Activated CD8-positive, alpha-beta T cell treated with anti-CD3 and anti-CD28 coated beads for 36 hours (primary cell): Measurements from ENCODE around the gene CFL1. TPM values are rescaled to one million over a fixed set of nuclear protein-coding genes. Genes with fewer than 3 reads are reported as not detected.

Source experiments
- ATAC-seq: fragments of 200-7000 bp; cut with Tn5 transposase; one replicate; pipeline ENCODE4 v1.10.0; 2021; ENCODE audit warnings: mild to moderate bottlenecking, moderate library complexity
- CTCF ChIA-PET: fragments of 350-600 bp; sonication (Branson Sonifier 250); formaldehyde crosslinking; loops from one replicate; lab custom pipeline; 2021; ENCODE audit warnings: antibody characterized with exemption; lab: Charles Lee
- POLR2A ChIA-PET: fragments of 350-600 bp; sonication (Branson Sonifier 250); formaldehyde crosslinking; loops from one replicate; lab custom pipeline; 2021; ENCODE audit warnings: antibody characterized with exemption; lab: Charles Lee
- DNase-seq: peaks from one replicate; pipeline ENCODE4 v3.0.0-alpha.2; 2020
- H3K27ac Mint-ChIP-seq: one replicate; pipeline ENCODE4 v1.8.0; 2021; ENCODE audit warnings: mild to moderate bottlenecking, mixed read lengths
- H3K27me3 Mint-ChIP-seq: one replicate; pipeline ENCODE4 v1.8.0; 2021; ENCODE audit warnings: mixed read lengths
- H3K36me3 Mint-ChIP-seq: one replicate; pipeline ENCODE4 v1.8.0; 2021; ENCODE audit warnings: low read depth, mixed read lengths
- H3K4me1 Mint-ChIP-seq: one replicate; pipeline ENCODE4 v1.8.0; 2021; ENCODE audit warnings: low read depth, mixed read lengths
- H3K4me3 Mint-ChIP-seq: one replicate; pipeline ENCODE4 v1.8.0; 2021; ENCODE audit warnings: mild to moderate bottlenecking, moderate library complexity, mixed read lengths
- H3K9me3 Mint-ChIP-seq: one replicate; pipeline ENCODE4 v1.8.0; 2021; ENCODE audit warnings: mixed read lengths
- intact Hi-C: fragments of 100-400 bp; cut with micrococcal nuclease; formaldehyde crosslinking; loops from one replicate; pipeline ENCODE4 v1.10.0; 2022
- total RNA-seq, 2 experiments: library from RNA; stranded (reverse); gene quantifications; one replicate each; pipeline ENCODE4 v1.2.3, GENCODE V29; 2021
- TF ChIP-seq, protein P1 (sequence below): fragments of 200-600 bp; IDR thresholded peaks from one replicate; pipeline ENCODE4 v1.8.0; 2022; ENCODE audit warnings: antibody characterized with exemption, mild to moderate bottlenecking

CFL1 gene
- total RNA-seq, 2 experiments from 2014 or later = 1,059 to 1,062 TPM

DNA sequence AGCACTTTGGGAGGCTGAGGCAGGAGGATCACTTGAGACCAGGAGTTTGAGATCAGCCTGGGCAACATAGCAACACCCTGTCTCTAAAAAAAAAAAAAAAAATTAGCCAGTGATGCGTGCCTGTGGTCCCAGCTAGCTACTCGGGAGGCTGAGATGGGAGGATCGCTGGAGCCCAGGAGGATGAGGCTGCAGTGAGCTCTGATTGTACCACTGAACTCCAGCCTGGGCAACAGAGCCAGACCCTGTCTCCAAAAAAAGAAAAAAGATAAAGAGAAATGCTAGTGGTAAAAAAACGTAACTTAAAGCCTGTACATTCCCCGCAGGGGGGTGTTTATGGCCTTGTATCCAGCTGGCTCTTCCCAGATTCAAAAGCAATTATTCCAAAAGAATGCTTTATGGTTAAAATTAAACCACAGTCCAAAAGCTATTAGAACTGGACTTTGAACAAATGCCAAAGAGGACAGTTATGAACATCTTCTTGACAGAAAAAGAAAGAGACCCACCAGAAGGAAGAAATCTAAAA, 40.6 kb downstream of the CFL1 start:
- Mint-ChIP-seq H3K27me3 (no peaks in the 10 kb centered on the region), H3K36me3 (peaks cover 1% of the 10 kb centered on the region), H3K4me3 (peak overlapping the region; percentile 72), H3K9me3 (no peaks in the 10 kb centered on the region), H3K27ac (peak overlapping the region; percentile 82), H3K4me1 (peaks cover 17% of the 10 kb centered on the region)
- ATAC-seq = no peak
- TF ChIP-seq, protein P1, sequence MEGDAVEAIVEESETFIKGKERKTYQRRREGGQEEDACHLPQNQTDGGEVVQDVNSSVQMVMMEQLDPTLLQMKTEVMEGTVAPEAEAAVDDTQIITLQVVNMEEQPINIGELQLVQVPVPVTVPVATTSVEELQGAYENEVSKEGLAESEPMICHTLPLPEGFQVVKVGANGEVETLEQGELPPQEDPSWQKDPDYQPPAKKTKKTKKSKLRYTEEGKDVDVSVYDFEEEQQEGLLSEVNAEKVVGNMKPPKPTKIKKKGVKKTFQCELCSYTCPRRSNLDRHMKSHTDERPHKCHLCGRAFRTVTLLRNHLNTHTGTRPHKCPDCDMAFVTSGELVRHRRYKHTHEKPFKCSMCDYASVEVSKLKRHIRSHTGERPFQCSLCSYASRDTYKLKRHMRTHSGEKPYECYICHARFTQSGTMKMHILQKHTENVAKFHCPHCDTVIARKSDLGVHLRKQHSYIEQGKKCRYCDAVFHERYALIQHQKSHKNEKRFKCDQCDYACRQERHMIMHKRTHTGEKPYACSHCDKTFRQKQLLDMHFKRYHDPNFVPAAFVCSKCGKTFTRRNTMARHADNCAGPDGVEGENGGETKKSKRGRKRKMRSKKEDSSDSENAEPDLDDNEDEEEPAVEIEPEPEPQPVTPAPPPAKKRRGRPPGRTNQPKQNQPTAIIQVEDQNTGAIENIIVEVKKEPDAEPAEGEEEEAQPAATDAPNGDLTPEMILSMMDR = no peak
- ChIA-PET CTCF (interaction anchor here (0.7 to 9.4 kb wide), 24 partner anchors 10 to 193 kb away, joined by 3 to 235 read pairs (median 8); partner anchors contain the start of genes AP5B1, CCDC85B, FIBP and KAT5), POLR2A (interaction anchor here (0.5 to 3.5 kb wide), 6 partner anchors 27 to 221 kb away, joined by 3 to 15 read pairs (median 6); partner anchors contain the start of genes AP5B1, KAT5 and RNASEH2C)
- intact Hi-C loops = loop anchor here (5.0 kb wide), 1 partner anchor 105 kb away; the partner anchor contains the start of gene KAT5
- DNase-seq = peak; percentile 30

DNA sequence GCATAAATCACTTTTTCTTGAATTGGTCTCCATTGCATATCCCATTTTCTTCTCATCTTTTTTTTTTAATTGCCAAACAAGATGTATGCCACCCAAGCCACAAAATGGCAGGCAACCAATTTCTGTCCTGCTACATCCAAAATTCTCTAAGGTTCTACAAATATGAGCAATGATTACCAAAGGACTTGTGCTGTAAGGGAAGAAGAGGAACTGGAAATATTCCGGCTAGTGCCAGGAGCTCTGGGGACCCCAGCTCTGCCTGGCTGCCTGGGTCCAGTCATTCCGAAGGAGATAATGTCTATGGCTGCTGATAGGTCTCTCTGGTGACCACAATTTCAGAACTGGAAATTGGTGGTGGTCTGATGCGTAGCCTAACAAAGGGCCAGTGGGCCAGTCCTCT, 41.3 kb downstream of the CFL1 start:
- intact Hi-C loops = loop anchor here (5.0 kb wide), 1 partner anchor 104 kb away; the partner anchor contains the start of gene KAT5
- Mint-ChIP-seq H3K4me3 (peak overlapping the region; percentile 72), H3K27me3 (no peaks in the 10 kb centered on the region), H3K4me1 (peaks cover 17% of the 10 kb centered on the region), H3K9me3 (no peaks in the 10 kb centered on the region), H3K36me3 (peaks cover 1% of the 10 kb centered on the region), H3K27ac (peak overlapping the region; percentile 82)
- DNase-seq (no peak), ATAC-seq (no peak)
- TF ChIP-seq, protein P1 = no peak
- ChIA-PET CTCF (interaction anchor here (0.8 to 9.4 kb wide), 19 partner anchors 9 to 206 kb away, joined by 3 to 235 read pairs (median 7); partner anchors contain the start of genes AP5B1, CCDC85B, FIBP and KAT5), POLR2A (interaction anchor here (1.1 to 3.5 kb wide), 3 partner anchors 26 to 97 kb away, joined by 5 to 15 read pairs (median 6); partner anchors contain the start of genes AP5B1 and RNASEH2C)

DNA sequence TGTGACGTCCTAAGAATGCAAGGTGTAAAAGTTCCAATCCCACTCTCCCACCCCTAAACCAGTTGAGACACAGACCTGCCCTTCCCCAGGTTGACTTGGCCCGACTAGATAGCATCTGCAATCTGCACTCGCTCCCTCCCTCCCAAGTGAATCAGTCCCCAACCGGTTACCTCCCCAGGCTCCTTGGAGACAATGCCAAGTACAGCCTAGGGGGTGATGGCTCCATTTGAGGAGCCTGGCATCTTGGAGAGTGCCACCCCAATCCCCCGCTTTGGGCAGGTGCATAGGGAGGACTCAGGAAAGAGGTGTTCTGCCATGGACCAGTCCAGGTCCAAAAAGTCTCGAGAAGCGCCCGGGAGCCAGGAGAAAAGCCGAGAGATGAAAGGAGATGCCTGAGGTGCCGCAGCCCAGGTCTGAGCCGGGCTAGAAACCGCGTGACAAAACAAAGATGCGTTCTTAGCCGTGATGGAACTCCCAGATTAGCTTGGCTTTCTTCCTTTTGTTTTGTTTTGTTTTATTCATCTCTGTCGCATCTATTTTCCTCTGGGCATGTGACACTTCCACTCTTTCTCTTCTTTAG, 42.9 kb downstream of the CFL1 start:
- DNase-seq (no peak), ATAC-seq (no peak)
- Mint-ChIP-seq H3K36me3 (peaks cover 1% of the 10 kb centered on the region), H3K9me3 (no peaks in the 10 kb centered on the region), H3K4me1 (peaks cover 21% of the 10 kb centered on the region), H3K4me3 (no peak overlapping the region), H3K27ac (no peak overlapping the region), H3K27me3 (no peaks in the 10 kb centered on the region)
- ChIA-PET CTCF (interaction anchor here (1.2 to 9.4 kb wide), 3 partner anchors 40 to 94 kb away, joined by 3 to 235 read pairs (median 36); partner anchors contain the start of genes AP5B1, CCDC85B and RNASEH2C), POLR2A (interaction anchor here (0.7 to 1.6 kb wide), 3 partner anchors 18 to 44 kb away, joined by 3 read pairs; no protein-coding TSS in a partner anchor)
- intact Hi-C loops = loop anchor here (5.0 kb wide), 1 partner anchor 103 kb away; the partner anchor contains the start of gene KAT5
- TF ChIP-seq, protein P1 = no peak

DNA sequence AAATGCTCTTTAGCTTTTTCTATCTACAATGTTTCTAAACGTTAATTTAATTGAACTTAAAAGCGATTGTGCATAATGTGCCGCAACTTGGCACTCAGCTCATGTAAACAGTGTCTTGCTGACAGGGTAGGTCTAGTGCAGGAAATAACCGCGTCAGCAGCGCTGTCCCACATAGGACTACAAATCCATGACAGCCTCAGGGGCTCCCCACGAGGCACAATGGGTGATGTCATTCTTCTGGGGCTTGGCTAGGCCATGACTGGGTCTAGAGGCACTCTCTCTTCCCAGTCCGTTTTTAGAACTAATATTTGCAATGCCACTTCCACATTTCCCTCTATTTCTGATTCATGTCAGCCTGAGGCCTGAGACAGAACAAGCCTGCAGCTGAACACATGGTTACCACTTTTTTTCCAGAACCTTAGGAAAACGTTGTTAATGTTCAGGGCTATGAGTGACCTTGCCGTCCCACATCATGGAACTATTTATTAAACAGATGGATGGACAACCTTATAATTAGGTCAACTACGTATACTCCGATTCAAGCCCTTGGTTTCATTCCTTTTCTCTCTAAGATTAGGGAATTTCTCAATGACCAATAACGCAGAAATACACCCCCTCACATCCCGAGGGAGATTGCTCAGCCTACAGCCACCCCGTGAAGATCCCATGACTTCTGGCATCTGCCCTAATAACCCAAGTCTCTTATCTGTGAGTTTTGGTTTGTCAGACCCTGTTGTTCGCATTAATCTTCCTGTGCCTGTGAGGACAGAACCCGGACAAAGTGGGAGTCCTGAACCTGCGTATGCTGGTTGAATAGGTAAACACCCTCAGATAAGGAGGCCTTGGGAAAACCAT, 43.6 kb downstream of the CFL1 start:
- DNase-seq (peak; percentile 35), ATAC-seq (no peak)
- Mint-ChIP-seq H3K4me1 (peaks cover 21% of the 10 kb centered on the region), H3K4me3 (no peak overlapping the region), H3K27me3 (no peaks in the 10 kb centered on the region), H3K36me3 (peaks cover 1% of the 10 kb centered on the region), H3K27ac (peak overlapping the region; percentile 58), H3K9me3 (no peaks in the 10 kb centered on the region)
- ChIA-PET POLR2A (interaction anchor here (1.5 to 1.6 kb wide), 2 partner anchors 33 to 34 kb away, joined by 3 read pairs; no protein-coding TSS in a partner anchor), CTCF (interaction anchor here (1.2 to 9.4 kb wide), 5 partner anchors 30 to 76 kb away, joined by 3 to 235 read pairs (median 5); partner anchors contain the start of genes AP5B1 and CCDC85B)
- intact Hi-C loops = no loop called here
- TF ChIP-seq, protein P1 = no peak
